AG10803 (cell line): ENCODE results near the gene FOXL2.

Experiments used
- DNase-seq: peaks from one replicate; pipeline ENCODE4 v3.0.0; 2010; ENCODE audit warnings: low read depth
- H3K4me3 ChIP-seq: 2 replicates; pipeline ENCODE4 v1.5.1; 2011; ENCODE audit warnings: mild to moderate bottlenecking, low read length, control low read depth
- TF ChIP-seq, protein P1 (sequence below): conservative IDR thresholded peaks from 2 replicates; pipeline ENCODE4 v1.5.1; 2011; ENCODE audit warnings: mild to moderate bottlenecking, low read length, control low read depth, inconsistent platforms

The FOXL2 gene

GRCh38 chr3:138950701-138951100 lies 3.8 kb upstream of the FOXL2 start:
- H3K4me3 ChIP-seq: no peak overlapping the region
- no peak for DNase-seq

GRCh38 chr3:138950006-138950644 lies 3.2 kb upstream of the FOXL2 start:
- no peak overlapping the region for H3K4me3 ChIP-seq
- DNase-seq: no peak
- TF ChIP-seq, protein P1, sequence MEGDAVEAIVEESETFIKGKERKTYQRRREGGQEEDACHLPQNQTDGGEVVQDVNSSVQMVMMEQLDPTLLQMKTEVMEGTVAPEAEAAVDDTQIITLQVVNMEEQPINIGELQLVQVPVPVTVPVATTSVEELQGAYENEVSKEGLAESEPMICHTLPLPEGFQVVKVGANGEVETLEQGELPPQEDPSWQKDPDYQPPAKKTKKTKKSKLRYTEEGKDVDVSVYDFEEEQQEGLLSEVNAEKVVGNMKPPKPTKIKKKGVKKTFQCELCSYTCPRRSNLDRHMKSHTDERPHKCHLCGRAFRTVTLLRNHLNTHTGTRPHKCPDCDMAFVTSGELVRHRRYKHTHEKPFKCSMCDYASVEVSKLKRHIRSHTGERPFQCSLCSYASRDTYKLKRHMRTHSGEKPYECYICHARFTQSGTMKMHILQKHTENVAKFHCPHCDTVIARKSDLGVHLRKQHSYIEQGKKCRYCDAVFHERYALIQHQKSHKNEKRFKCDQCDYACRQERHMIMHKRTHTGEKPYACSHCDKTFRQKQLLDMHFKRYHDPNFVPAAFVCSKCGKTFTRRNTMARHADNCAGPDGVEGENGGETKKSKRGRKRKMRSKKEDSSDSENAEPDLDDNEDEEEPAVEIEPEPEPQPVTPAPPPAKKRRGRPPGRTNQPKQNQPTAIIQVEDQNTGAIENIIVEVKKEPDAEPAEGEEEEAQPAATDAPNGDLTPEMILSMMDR: no peak

More at GRCh38 chr3:138950701-138951100, 3.8 kb upstream of the FOXL2 start:
- TF ChIP-seq, protein P1: no peak

GRCh38 chr3:138949445-138950005 lies 2.6 kb upstream of the FOXL2 start:
- TF ChIP-seq, protein P1: no peak
- no peak overlapping the region for H3K4me3 ChIP-seq
- no peak for DNase-seq

- no peak for DNase-seq
- H3K4me3 ChIP-seq: no peak overlapping the region
- TF ChIP-seq, protein P1: no peak
These were observed 2.1 kb upstream of the FOXL2 start for GRCh38 chr3:138949002-138949418.

DNA sequence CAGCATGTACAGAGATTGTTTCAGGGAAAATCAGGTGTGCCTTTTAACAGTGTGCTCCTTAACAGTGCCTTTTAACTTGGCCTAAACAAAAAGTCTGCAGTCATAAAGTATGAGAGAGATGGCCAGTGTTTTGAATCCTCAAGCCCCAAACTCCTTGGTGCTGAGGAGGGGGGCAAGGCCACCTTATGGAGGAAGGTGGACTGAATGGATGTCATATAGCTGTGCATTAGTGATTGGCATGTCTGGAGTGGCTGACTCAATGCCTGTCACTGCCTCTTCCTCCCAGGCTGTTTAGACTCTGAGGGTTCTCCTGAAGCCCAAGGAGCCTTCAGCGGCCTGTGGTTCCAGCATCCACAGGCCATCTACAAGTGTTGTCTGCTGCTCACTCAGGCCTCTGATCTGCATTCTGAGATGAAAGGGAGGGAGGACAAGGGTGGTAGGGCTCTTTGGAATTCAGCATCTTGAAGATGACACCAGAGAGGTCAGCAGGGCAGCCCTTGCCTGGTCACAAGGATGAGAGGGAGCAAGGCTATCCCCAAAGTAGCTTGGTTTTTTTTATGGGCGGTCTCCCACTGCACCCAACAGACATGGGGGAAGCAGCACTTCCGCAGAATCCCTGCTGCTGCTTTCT lies 1.5 kb upstream of the FOXL2 start:
- no peak overlapping the region for H3K4me3 ChIP-seq
- TF ChIP-seq, protein P1: no peak
- DNase-seq: no peak

DNA sequence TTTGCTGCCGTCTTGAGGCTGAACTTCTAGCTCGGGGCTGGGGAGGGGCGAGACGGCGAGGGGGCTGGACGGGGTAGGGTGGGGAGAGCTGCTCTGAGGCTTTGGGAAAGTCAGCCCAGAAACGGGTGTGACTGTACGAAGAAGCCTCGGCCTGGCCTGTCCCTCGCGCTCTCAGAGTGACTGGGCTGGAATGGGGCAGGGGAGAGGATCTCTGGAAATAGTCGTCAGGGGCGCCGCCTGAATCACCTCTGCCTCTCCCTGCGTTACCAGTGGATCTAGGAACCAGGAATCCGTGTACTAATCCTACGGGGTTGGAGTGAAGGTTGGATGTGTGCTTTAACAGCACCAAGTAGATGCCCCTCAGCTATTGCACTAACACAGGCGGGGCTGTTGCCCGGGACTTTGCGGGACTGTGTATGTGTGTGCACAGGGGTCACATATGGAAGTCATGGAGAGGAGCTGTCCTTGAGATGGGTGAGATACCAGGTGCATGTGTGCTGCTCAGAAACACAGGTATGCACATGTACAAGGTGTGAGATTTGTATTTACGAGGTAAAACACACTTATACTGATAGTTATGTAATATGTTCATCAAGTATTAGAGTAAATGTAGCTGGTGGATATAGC lies 671 bp upstream of the FOXL2 start:
- TF ChIP-seq, protein P1: no peak
- peak; percentile 41 for DNase-seq
- peak overlapping the region; percentile 71 for H3K4me3 ChIP-seq
